H9 (cell line): Measurements from ENCODE around the gene PIM3. TPM values are rescaled to one million over a fixed set of nuclear protein-coding genes. Genes with fewer than 3 reads are reported as not detected.

Experiments used
- DNase-seq: peaks from one replicate; pipeline ENCODE4 v3.0.0-alpha.2; 2017
- H2AFZ ChIP-seq: one replicate; pipeline ENCODE4 v1.6.1; 2013; ENCODE audit warnings: mild to moderate bottlenecking, low read length, control low read depth, moderate library complexity
- H2AK5ac ChIP-seq: 2 replicates; pipeline ENCODE4 v1.6.1; 2013; ENCODE audit warnings: low read length, control low read depth, mixed read lengths; ENCODE audit not compliant: insufficient read length
- H2BK120ac ChIP-seq: one replicate; pipeline ENCODE4 v1.6.1; 2013; ENCODE audit warnings: low read depth, mild to moderate bottlenecking, low read length, control low read depth, inconsistent platforms; ENCODE audit not compliant: poor library complexity, severe bottlenecking
- H2BK12ac ChIP-seq: 2 replicates; pipeline ENCODE4 v1.6.1; 2013; ENCODE audit warnings: low read length, control low read depth, mixed read lengths, low read depth; ENCODE audit not compliant: insufficient read length
- H2BK15ac ChIP-seq: 2 replicates; pipeline ENCODE4 v1.6.1; 2013; ENCODE audit warnings: low read depth, low read length, control low read depth
- H2BK20ac ChIP-seq: one replicate; pipeline ENCODE4 v1.6.1; 2013; ENCODE audit warnings: low read depth, mild to moderate bottlenecking, low read length, control low read depth, inconsistent platforms; ENCODE audit not compliant: poor library complexity, severe bottlenecking
- H2BK5ac ChIP-seq: 2 replicates; pipeline ENCODE4 v1.6.1; 2013; ENCODE audit warnings: low read length, control low read depth, mixed read lengths; ENCODE audit not compliant: insufficient read length
- H3K14ac ChIP-seq: 2 replicates; pipeline ENCODE4 v1.6.1; 2013; ENCODE audit warnings: low read length, control low read depth; ENCODE audit not compliant: insufficient read depth
- H3K18ac ChIP-seq: 2 replicates; pipeline ENCODE4 v1.6.1; 2013; ENCODE audit warnings: low read depth, mild to moderate bottlenecking, mixed read lengths, low read length, control low read depth; ENCODE audit not compliant: insufficient read length
- H3K23ac ChIP-seq: 2 replicates; pipeline ENCODE4 v1.6.1; 2013; ENCODE audit warnings: low read length, control low read depth, mixed read lengths, low read depth; ENCODE audit not compliant: insufficient read length
- H3K23me2 ChIP-seq: 2 replicates; pipeline ENCODE4 v1.6.1; 2013; ENCODE audit warnings: low read depth, mild to moderate bottlenecking, mixed read lengths, low read length, control low read depth; ENCODE audit not compliant: insufficient read length, poor library complexity, severe bottlenecking
- H3K27ac ChIP-seq: 2 replicates; pipeline ENCODE4 v1.5.1; 2013; ENCODE audit warnings: low read length, control low read depth, mixed read lengths, low read depth; ENCODE audit not compliant: insufficient read length
- H3K27me3 ChIP-seq: 2 replicates; pipeline ENCODE4 v1.6.1; 2013; ENCODE audit warnings: low read length, control low read depth, inconsistent platforms; ENCODE audit not compliant: insufficient read depth
- H3K4ac ChIP-seq: 2 replicates; pipeline ENCODE4 v1.6.1; 2013; ENCODE audit warnings: low read depth, mild to moderate bottlenecking, control low read depth, inconsistent platforms, low read length, moderate library complexity
- H3K4me1 ChIP-seq: 2 replicates; pipeline ENCODE4 v1.6.1; 2013; ENCODE audit warnings: low read length, control low read depth, inconsistent platforms; ENCODE audit not compliant: insufficient read depth
- H3K4me2 ChIP-seq: 2 replicates; pipeline ENCODE4 v1.6.1; 2013; ENCODE audit warnings: low read length, control low read depth, mixed read lengths; ENCODE audit not compliant: insufficient read length, insufficient read depth
- H3K56ac ChIP-seq: 2 replicates; pipeline ENCODE4 v1.6.1; 2013; ENCODE audit warnings: low read depth, mild to moderate bottlenecking, mixed read lengths, low read length, control low read depth; ENCODE audit not compliant: insufficient read length
- H3K79me1 ChIP-seq: 2 replicates; pipeline ENCODE4 v1.6.1; 2013; ENCODE audit warnings: low read depth, mild to moderate bottlenecking, moderate library complexity, low read length, control low read depth, inconsistent platforms; ENCODE audit not compliant: insufficient read depth, poor library complexity, severe bottlenecking
- H3K79me2 ChIP-seq: 2 replicates; pipeline ENCODE4 v1.6.1; 2013; ENCODE audit warnings: low read length, control low read depth, inconsistent platforms; ENCODE audit not compliant: insufficient read depth
- H3K9ac ChIP-seq: 2 replicates; pipeline ENCODE4 v1.6.1; 2013; ENCODE audit warnings: low read length, control low read depth, mixed read lengths; ENCODE audit not compliant: insufficient read length; ENCODE audit errors: extremely low read depth
- H3K9me3 ChIP-seq: one replicate; pipeline ENCODE4 v1.6.1; 2013; ENCODE audit warnings: low read depth, low read length, inconsistent platforms; ENCODE audit not compliant: control insufficient read depth
- H3T11ph ChIP-seq: one replicate; pipeline ENCODE4 v1.6.1; 2013; ENCODE audit warnings: mild to moderate bottlenecking, low read length, control low read depth, inconsistent platforms
- H4K20me1 ChIP-seq: one replicate; pipeline ENCODE4 v1.6.1; 2013; ENCODE audit not compliant: control insufficient read depth, insufficient read length, insufficient read depth
- H4K5ac ChIP-seq: 2 replicates; pipeline ENCODE4 v1.6.1; 2013; ENCODE audit warnings: low read depth, mild to moderate bottlenecking, mixed read lengths, low read length, control low read depth; ENCODE audit not compliant: insufficient read length
- H4K8ac ChIP-seq: replicated peaks from 2 replicates; pipeline ENCODE4 v1.6.1; 2013; ENCODE audit warnings: low read length, control low read depth, mixed read lengths, low read depth; ENCODE audit not compliant: insufficient read length
- H4K91ac ChIP-seq: 2 replicates; pipeline ENCODE4 v1.6.1; 2013; ENCODE audit warnings: low read depth, mild to moderate bottlenecking, moderate library complexity, mixed read lengths, low read length, control low read depth; ENCODE audit not compliant: insufficient read length
- H3K27ac Mint-ChIP-seq, 3 experiments: 2 replicates in 2 of 3; 3 replicates in 1 of 3; pipeline ENCODE4 v1.8.0; 2020 to 2021; ENCODE audit warnings: mixed read lengths in 3 of 3, mild to moderate bottlenecking in 1 of 3, moderate library complexity in 1 of 3
- H3K27me3 Mint-ChIP-seq: 2 replicates; pipeline ENCODE4 v1.8.0; 2021; ENCODE audit warnings: low read depth, mild to moderate bottlenecking, moderate library complexity, mixed read lengths
- H3K36me3 Mint-ChIP-seq, 3 experiments: 2 replicates in 2 of 3; 3 replicates in 1 of 3; pipeline ENCODE4 v1.8.0; 2020 to 2021; ENCODE audit warnings: low read depth in 3 of 3, mixed read lengths in 3 of 3; ENCODE audit not compliant: insufficient read depth in 1 of 3
- H3K4me1 Mint-ChIP-seq, 2 experiments: 2 replicates each; pipeline ENCODE4 v1.8.0; 2020; ENCODE audit warnings: mixed read lengths in 2 of 2
- H3K4me3 Mint-ChIP-seq, 2 experiments: 2 replicates in 1 of 2; 3 replicates in 1 of 2; pipeline ENCODE4 v1.8.0; 2020 to 2021; ENCODE audit warnings: mild to moderate bottlenecking in 2 of 2, mixed read lengths in 2 of 2, moderate library complexity in 1 of 2
- H3K9me3 Mint-ChIP-seq, 2 experiments: 2 replicates in 1 of 2; 3 replicates in 1 of 2; pipeline ENCODE4 v1.8.0; 2020; ENCODE audit warnings: mild to moderate bottlenecking in 2 of 2, mixed read lengths in 2 of 2, moderate library complexity in 1 of 2
- CTCF ChIP-seq: fragments of 200-600 bp; sonication (generic); conservative IDR thresholded peaks from 3 replicates; pipeline ENCODE4 v1.8.0; 2021; ENCODE audit warnings: antibody characterized with exemption, mild to moderate bottlenecking
- WGBS: extraction: QIAGEN DNeasy Blood & Tissue Kit; methylation state at CpG from one replicate; pipeline ENCODE4 v1.1.7; 2013; ENCODE audit warnings: missing lambda C conversion rate, low lambda C conversion rate, mixed read lengths; ENCODE audit not compliant: insufficient read length; ENCODE audit errors: extremely low coverage; 5-methylcytosine and 5-hydroxymethylcytosine counted together
- total RNA-seq: library from RNA; stranded (reverse); gene quantifications from 2 replicates; pipeline ENCODE4 v1.2.1, GENCODE V29; 2021

The PIM3 gene
- total RNA-seq, 1 experiment from 2014 or later = 43.4 TPM

- H3K56ac ChIP-seq = no peak overlapping the region
- peak overlapping the region; percentile 76 for H3K14ac ChIP-seq
- peak overlapping the region; percentile 84 to 88 for H3K4me3 Mint-ChIP-seq
- H3K23me2 ChIP-seq = no peaks in the 10 kb centered on the region
- peak; percentile 92 for DNase-seq
- H3K4me1 ChIP-seq = no peaks in the 10 kb centered on the region
- no peaks in the 10 kb centered on the region for H3K27me3 ChIP-seq
- TF ChIP-seq CTCF = no peak
- no peak overlapping the region for H4K5ac ChIP-seq
- H3K36me3 Mint-ChIP-seq = peaks cover 8 to 17% (median 14%) of the 10 kb centered on the region in 3 experiments; a peak in 5 of 7 replicates
- H3K27ac ChIP-seq = no peak overlapping the region
- H3K4me2 ChIP-seq = peak overlapping the region; percentile 54
- no peak overlapping the region for H3T11ph ChIP-seq
- H4K91ac ChIP-seq = no peak overlapping the region
- H2AFZ ChIP-seq = no peak overlapping the region
- H2AK5ac ChIP-seq = no peak overlapping the region
- H3K23ac ChIP-seq = no peak overlapping the region
- H2BK20ac ChIP-seq = no peak overlapping the region
- H4K20me1 ChIP-seq = no peaks in the 10 kb centered on the region
- H3K79me2 ChIP-seq = peaks cover 3% of the 10 kb centered on the region; the same call in 1 of the 2 replicates
- H3K9me3 ChIP-seq = no peaks in the 10 kb centered on the region
- H3K9me3 Mint-ChIP-seq = no peaks in the 10 kb centered on the region
- no peak overlapping the region for H4K8ac ChIP-seq
- WGBS = no CpG with 5 or more reads among the region's 70 CpGs
- no peak overlapping the region for H2BK5ac ChIP-seq
- H2BK12ac ChIP-seq = no peak overlapping the region
- H3K79me1 ChIP-seq = peaks cover 6% of the 10 kb centered on the region
- no peak overlapping the region for H2BK15ac ChIP-seq
- H3K27ac Mint-ChIP-seq = peak overlapping the region in 2 of 3 experiments; percentile 70 to 91; a peak in 2 of 7 replicates
- H3K18ac ChIP-seq = peak overlapping the region; percentile 83
- no peak overlapping the region for H3K4ac ChIP-seq
- no peak overlapping the region for H3K9ac ChIP-seq
- H3K27me3 Mint-ChIP-seq = peaks cover 4% of the 10 kb centered on the region
- H3K4me1 Mint-ChIP-seq = peaks cover 2 to 10% of the 10 kb centered on the region in 2 experiments; a peak in 2 of 4 replicates
- H2BK120ac ChIP-seq = no peak overlapping the region
Measured at GRCh38 chr22:49962012-49962750, 1.6 kb downstream of the PIM3 start.
